ENCODE results near the gene CFAP74. TPM values are rescaled to one million over a fixed set of nuclear protein-coding genes. Genes with fewer than 3 reads are reported as not detected.

The CFAP74 gene
- total RNA-seq, 1 donor: not detected

DNA sequence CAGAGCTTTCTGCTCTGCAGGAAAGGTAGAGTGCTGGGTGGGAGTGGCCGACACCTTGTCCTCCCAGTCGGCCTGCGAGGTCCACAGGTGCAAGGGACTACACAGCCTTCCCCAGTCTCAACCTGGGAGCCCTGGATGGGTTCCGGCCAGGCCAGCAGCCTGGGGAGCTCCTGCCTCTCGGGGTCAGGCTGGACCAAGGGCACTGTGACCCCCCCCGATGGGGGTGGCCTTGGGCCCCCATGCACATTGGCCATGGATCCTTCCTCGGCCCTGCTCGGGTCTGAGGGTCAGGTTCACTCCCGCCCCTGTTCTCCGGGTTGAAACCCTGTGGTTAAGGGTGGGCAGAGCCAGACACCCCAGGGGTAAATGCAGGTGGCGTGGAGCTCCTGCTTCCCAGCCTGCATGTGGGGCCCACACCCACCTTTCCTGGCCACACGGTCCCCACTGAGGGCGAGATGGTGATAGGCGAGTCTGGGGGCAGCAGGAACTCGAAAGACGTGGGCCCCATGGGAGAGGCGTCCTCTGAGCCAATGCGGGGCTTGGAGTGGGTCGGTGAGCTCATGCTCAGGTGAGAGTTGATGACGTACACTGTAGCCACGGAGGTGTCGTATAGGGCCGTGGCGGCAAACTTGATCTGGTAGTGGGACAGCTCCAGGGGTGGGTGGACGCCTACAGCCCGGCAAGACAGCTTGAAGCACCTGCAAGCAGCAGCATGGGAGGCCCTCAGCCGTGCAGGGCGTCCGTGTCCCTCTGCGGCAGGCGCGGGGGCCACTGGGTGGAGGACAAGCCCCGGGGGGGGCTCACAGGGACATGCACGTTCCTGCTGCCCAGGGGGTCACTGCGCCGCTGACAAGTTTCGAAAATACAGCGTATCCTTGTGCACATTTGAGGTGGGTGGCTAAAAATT is 73.7 kb downstream of the CFAP74 start:
- H3K4me3 ChIP-seq (ENCODE audit: low read depth, low read length): no peak overlapping the region
- TF ChIP-seq, protein P1, sequence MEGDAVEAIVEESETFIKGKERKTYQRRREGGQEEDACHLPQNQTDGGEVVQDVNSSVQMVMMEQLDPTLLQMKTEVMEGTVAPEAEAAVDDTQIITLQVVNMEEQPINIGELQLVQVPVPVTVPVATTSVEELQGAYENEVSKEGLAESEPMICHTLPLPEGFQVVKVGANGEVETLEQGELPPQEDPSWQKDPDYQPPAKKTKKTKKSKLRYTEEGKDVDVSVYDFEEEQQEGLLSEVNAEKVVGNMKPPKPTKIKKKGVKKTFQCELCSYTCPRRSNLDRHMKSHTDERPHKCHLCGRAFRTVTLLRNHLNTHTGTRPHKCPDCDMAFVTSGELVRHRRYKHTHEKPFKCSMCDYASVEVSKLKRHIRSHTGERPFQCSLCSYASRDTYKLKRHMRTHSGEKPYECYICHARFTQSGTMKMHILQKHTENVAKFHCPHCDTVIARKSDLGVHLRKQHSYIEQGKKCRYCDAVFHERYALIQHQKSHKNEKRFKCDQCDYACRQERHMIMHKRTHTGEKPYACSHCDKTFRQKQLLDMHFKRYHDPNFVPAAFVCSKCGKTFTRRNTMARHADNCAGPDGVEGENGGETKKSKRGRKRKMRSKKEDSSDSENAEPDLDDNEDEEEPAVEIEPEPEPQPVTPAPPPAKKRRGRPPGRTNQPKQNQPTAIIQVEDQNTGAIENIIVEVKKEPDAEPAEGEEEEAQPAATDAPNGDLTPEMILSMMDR (IDR thresholded peaks at IDR 0.05; ENCODE audit: insufficient read depth, low read length): no peak
- no peak for DNase-seq (ENCODE audit: low read depth)

DNA sequence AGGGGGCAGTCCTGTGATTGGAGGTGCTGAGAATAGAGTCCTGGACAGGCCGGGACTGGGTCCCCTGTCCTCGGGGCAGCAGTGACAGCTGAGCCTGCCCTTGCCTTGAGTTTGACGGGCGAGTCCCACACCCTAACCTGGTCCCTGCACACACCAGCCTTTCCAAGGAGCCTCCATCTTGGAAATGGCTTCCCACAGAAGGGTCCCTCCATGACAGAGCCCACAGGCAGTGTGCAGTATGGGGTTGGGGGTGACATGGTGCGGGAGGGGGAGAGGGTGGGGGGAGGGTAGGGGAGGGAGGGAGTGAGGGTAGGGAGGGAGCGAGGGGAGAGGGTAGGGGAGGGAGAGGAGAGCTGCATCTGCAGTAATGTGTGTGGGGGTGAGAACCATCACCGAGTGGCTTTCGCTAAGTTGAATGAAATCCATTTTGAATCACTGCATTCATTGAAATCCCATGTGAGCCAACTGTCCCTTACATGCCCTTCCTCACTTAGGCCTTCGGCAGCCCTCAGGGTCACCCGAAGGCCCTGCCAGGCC is 74.4 kb downstream of the CFAP74 start:
- no peak for DNase-seq (ENCODE audit: low read depth)
- H3K4me3 ChIP-seq (ENCODE audit: low read depth, low read length): no peak overlapping the region
- TF ChIP-seq, protein P1 (IDR thresholded peaks at IDR 0.05; ENCODE audit: insufficient read depth, low read length): no peak

DNA sequence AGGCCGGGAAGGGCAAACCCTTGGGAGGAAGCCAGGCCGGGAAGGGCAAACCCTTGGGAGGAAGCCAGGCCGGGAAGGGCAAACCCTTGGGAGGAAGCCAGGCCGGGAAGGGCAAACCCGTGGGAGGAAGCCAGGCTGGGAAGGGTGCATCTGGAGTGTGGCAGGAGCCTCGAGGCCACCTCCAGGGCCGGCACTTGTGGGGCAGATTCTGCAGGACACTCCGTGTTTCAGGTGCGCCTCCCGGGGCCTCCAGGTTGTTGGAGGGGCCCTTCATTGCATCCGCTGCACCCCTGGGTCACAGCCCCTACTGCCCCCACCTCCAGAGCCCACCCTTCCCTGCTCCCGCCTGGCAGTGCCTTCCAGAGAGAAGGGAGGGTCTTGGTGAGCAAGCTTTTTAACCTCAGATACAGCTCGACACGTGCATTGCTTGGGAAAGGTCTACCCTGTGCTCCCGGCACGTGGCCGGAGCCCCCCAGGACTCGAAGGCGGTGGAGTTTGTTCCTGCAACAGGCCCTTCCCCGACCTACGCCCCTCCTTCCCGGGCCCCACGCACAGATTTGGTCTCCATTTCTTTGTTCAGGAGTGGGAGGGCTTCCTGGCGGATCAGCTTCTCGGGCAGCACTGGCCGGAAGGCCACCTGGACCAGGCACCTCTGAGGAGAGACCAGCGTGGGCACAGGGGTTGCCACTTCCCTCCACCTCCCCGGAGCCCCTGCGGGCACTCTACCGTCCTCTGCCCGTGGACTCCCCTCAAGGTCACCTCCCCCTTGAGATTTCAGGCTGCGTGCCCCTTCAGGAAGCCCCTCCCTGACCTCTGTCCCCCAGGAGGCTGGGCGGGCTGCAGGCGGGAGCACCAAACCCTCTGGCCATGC is 75.1 kb downstream of the CFAP74 start:
- TF ChIP-seq, protein P1 (IDR thresholded peaks at IDR 0.05; ENCODE audit: insufficient read depth, low read length): no peak
- DNase-seq (ENCODE audit: low read depth): no peak
- no peak overlapping the region for H3K4me3 ChIP-seq (ENCODE audit: low read depth, low read length)

DNA sequence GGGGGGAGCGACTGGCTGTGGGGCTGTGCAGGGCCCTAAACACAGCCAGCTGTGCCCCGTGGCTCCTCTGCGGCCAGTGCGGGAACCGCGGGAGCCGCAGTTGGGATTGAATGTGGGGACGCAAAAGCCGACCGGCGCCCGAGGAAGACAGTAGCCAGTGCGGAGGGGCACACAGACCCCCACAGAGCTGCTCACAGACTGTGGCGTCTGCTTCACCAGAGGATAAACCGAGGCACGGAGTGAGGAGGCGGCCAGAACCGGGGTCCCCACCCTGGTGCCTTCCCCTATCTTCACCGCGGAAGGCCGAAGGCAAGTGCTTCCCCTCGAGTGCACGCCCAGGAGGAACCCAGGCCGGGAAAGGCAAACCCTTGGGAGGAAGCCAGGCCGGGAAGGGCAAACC is 75.8 kb downstream of the CFAP74 start:
- no peak overlapping the region for H3K4me3 ChIP-seq (ENCODE audit: low read depth, low read length)
- TF ChIP-seq, protein P1 (IDR thresholded peaks at IDR 0.05; ENCODE audit: insufficient read depth, low read length): no peak
- DNase-seq (ENCODE audit: low read depth): no peak

DNA sequence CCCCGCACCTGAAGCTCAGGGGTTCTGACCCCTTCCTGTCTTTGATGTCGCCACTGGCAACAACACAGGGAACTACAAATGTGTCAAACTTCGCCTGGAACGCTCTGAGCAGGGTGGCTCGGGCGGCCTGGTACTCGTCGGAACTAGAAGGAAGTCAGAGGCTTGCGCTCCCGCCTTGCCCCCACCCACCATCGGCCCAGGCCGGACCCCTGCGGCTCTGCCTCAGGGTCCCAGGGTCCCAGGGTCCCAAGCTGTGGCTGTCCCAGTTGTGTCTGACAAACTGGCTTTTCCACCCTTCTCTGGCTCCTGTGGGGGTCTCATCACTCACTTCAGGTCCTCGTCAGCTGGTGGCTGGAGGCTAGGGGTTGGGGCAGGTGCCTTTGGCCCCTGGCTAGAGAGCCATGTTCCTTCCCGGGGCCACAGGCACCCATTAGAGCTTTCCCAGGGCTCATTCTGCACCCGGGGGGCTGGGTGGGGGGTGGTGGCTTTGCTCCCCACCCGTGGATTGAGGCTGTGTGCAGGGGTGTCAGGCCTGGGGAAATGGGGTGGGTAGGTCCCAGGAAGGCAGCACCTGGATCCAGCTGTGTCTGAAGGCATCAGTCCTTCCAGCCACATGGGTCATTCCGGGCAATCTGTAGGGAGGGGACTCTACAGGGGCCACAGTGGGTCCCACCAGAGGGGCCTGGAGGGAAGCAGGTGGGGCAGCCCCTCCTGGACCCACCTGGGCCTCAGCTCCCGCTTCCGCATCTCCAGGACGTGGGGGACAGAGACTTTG is 76.5 kb downstream of the CFAP74 start:
- TF ChIP-seq, protein P1 (IDR thresholded peaks at IDR 0.05; ENCODE audit: insufficient read depth, low read length): no peak
- DNase-seq (ENCODE audit: low read depth): no peak
- no peak overlapping the region for H3K4me3 ChIP-seq (ENCODE audit: low read depth, low read length)

DNA sequence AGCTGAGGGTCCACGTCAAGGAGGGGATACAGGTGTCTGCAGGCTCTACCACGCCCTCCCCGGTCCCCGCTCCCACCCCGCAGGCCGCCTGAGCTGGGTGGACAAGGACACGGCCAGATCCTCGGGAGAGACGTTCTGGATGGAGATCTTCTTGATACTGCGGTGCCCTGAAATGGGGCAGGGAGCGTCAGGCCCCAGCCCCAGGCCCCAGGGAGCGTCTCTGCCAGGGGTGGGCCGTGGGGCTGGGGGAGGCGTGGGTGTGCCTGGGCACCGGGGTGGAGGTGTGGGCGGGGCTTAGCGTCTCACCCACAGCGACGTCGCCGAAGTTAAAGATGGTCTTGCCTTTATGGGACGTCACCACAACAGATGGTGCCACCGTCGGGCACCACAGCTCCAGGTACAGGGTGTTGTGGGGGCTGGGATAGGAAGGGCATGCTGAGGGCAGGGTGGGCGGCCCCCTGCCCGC is 77.2 kb downstream of the CFAP74 start:
- H3K4me3 ChIP-seq (ENCODE audit: low read depth, low read length): no peak overlapping the region
- DNase-seq (ENCODE audit: low read depth): no peak
- TF ChIP-seq, protein P1 (IDR thresholded peaks at IDR 0.05; ENCODE audit: insufficient read depth, low read length): no peak
